GM19239 (cell line): ENCODE data around the gene ASIC5.
A peak's percentile ranks its signal among the peaks of the same experiment; 100 is the strongest.

ENCODE experiments used
- DNase-seq: peaks from one replicate; pipeline ENCODE4 v3.0.0; 2011; ENCODE audit warnings: low spot score; ENCODE audit not compliant: insufficient read length
- FAIRE-seq: peaks from 2 replicates; lab custom pipeline; 2011; peaks lifted over from hg19 to GRCh38; lab: Jason Lieb, UNC

ASIC5 gene

GRCh38 chr4:155883895-155884294 lies 17.8 kb upstream of the ASIC5 start:
- no peak for FAIRE-seq
- DNase-seq: no peak

GRCh38 chr4:155881555-155881954 lies 15.5 kb upstream of the ASIC5 start:
- FAIRE-seq (peak; percentile 53), DNase-seq (no peak)

- FAIRE-seq: no peak
- no peak for DNase-seq
Measured at GRCh38 chr4:155879767-155880166, 13.7 kb upstream of the ASIC5 start.

GRCh38 chr4:155878611-155879010 lies 12.5 kb upstream of the ASIC5 start:
- DNase-seq (no peak), FAIRE-seq (no peak)

GRCh38 chr4:155877971-155878370 lies 11.9 kb upstream of the ASIC5 start:
- FAIRE-seq (no peak), DNase-seq (no peak)

- DNase-seq (no peak), FAIRE-seq (no peak)
Measured at GRCh38 chr4:155875878-155876277, 9.8 kb upstream of the ASIC5 start.

GRCh38 chr4:155855897-155856296 lies 10.2 kb downstream of the ASIC5 start:
- FAIRE-seq (no peak), DNase-seq (no peak)

- no peak for FAIRE-seq
- no peak for DNase-seq
Measured at GRCh38 chr4:155854582-155855226, 11.4 kb downstream of the ASIC5 start.

GRCh38 chr4:155853189-155853588 lies 12.9 kb downstream of the ASIC5 start:
- no peak for FAIRE-seq

GRCh38 chr4:155849042-155849441 lies 17.0 kb downstream of the ASIC5 start:
- no peak for FAIRE-seq
- DNase-seq: no peak

More at GRCh38 chr4:155853189-155853588, 12.9 kb downstream of the ASIC5 start:
- no peak for DNase-seq

- DNase-seq: no peak
- FAIRE-seq: no peak
Measured at GRCh38 chr4:155846929-155847328, 19.1 kb downstream of the ASIC5 start.

GRCh38 chr4:155842080-155842479 lies 24.0 kb downstream of the ASIC5 start:
- DNase-seq (no peak), FAIRE-seq (no peak)

GRCh38 chr4:155837203-155837796 lies 28.8 kb downstream of the ASIC5 start:
- DNase-seq: no peak

GRCh38 chr4:155832664-155833063 lies 33.4 kb downstream of the ASIC5 start:
- DNase-seq (no peak), FAIRE-seq (no peak)

More at GRCh38 chr4:155837203-155837796, 28.8 kb downstream of the ASIC5 start:
- no peak for FAIRE-seq

- DNase-seq: no peak
- FAIRE-seq: no peak
Measured at GRCh38 chr4:155828628-155829027, 37.4 kb downstream of the ASIC5 start.

GRCh38 chr4:155822572-155822971 lies 43.5 kb downstream of the ASIC5 start:
- FAIRE-seq (no peak), DNase-seq (no peak)

- no peak for DNase-seq
- FAIRE-seq: no peak
Measured at GRCh38 chr4:155820887-155821518, 45.1 kb downstream of the ASIC5 start.

- FAIRE-seq (no peak), DNase-seq (no peak)
Measured at GRCh38 chr4:155819066-155819465, 47.0 kb downstream of the ASIC5 start.

GRCh38 chr4:155818639-155819038 lies 47.4 kb downstream of the ASIC5 start:
- FAIRE-seq (no peak), DNase-seq (no peak)

GRCh38 chr4:155811083-155811482 lies 55.0 kb downstream of the ASIC5 start:
- no peak for DNase-seq

GRCh38 chr4:155809835-155810234 lies 56.2 kb downstream of the ASIC5 start:
- FAIRE-seq: peak; percentile 94

More at GRCh38 chr4:155811083-155811482, 55.0 kb downstream of the ASIC5 start:
- no peak for FAIRE-seq

More at GRCh38 chr4:155809835-155810234, 56.2 kb downstream of the ASIC5 start:
- peak; percentile 28 for DNase-seq
